ENCODE results near the gene RASA3.

The RASA3 gene

GRCh38 chr13:114046431-114046975, 85.9 kb downstream of the RASA3 start:
- no peak for DNase-seq

GRCh38 chr13:114045113-114045735, 87.2 kb downstream of the RASA3 start:
- no peak for DNase-seq

- DNase-seq, result no peak
These were observed 87.9 kb downstream of the RASA3 start for GRCh38 chr13:114044486-114044885.

GRCh38 chr13:114043421-114044053, 88.9 kb downstream of the RASA3 start:
- peak; percentile 18 to 46 for DNase-seq

- DNase-seq, result no peak
These were observed 90.2 kb downstream of the RASA3 start for GRCh38 chr13:114042066-114042815.

GRCh38 chr13:114041493-114041892, 90.9 kb downstream of the RASA3 start:
- no peak for DNase-seq

GRCh38 chr13:114039471-114040141, 92.8 kb downstream of the RASA3 start:
- no peak for DNase-seq

- no peak for DNase-seq
These were observed 93.5 kb downstream of the RASA3 start for GRCh38 chr13:114038900-114039299.

GRCh38 chr13:114038211-114038613, 94.2 kb downstream of the RASA3 start:
- no peak for DNase-seq

- DNase-seq, result no peak
These were observed 94.7 kb downstream of the RASA3 start for GRCh38 chr13:114037674-114038073.

- DNase-seq, result no peak
These were observed 96.6 kb downstream of the RASA3 start for GRCh38 chr13:114035583-114036531.

GRCh38 chr13:114035186-114035582, 97.2 kb downstream of the RASA3 start:
- DNase-seq, result no peak

GRCh38 chr13:114034481-114034891, 97.9 kb downstream of the RASA3 start:
- DNase-seq, result no peak

- no peak for DNase-seq
These were observed 98.7 kb downstream of the RASA3 start for GRCh38 chr13:114033541-114034315.

- no peak for DNase-seq
These were observed 100.2 kb downstream of the RASA3 start for GRCh38 chr13:114032126-114032799.

- DNase-seq, result no peak
These were observed 100.8 kb downstream of the RASA3 start for GRCh38 chr13:114031631-114032030.

- no peak for DNase-seq
These were observed 101.5 kb downstream of the RASA3 start for GRCh38 chr13:114030666-114031610.

- no peak for DNase-seq
These were observed 102.4 kb downstream of the RASA3 start for GRCh38 chr13:114029866-114030625.

- no peak for DNase-seq
These were observed 104.6 kb downstream of the RASA3 start for GRCh38 chr13:114027826-114028225.

Data from CD4-positive, alpha-beta T cell treated with Interferon alpha-2 for 1 hour (primary cell).